Measurements from ENCODE around the gene SNX13.

Gene SNX13

GRCh38 chr7:17940302-17940883 lies at the start of gene SNX13:
Gene SNX13 (minus strand): TSS chr7:17940494. CDS start chr7:17940295, 199 bp downstream.
- Histone ChIP-seq H3K9me3 (ENCODE audit: severe bottlenecking) (no peaks in the 10 kb centered on the region), H3K36me3 (ENCODE audit: low read depth) (0 out of 2 replicates have a peak, but pooled peaks cover 2% of the 10 kb centered on the region), H3K4me3 (ENCODE audit: severe bottlenecking) (peak within 1 kb of the TSS; percentile 77), H3K27me3 (ENCODE audit: insufficient read depth, poor library complexity, severe bottlenecking) (no peaks in the 10 kb centered on the region), H3K27ac (ENCODE audit: poor library complexity, severe bottlenecking) (peak within 1 kb of the TSS; percentile 62), H3K4me1 (ENCODE audit: insufficient read depth, poor library complexity, severe bottlenecking) (peaks cover 20% of the 10 kb centered on the region)
- peak; percentile 38 for TF ChIP-seq CTCF (IDR thresholded peaks at IDR 0.05; ENCODE audit: poor library complexity, severe bottlenecking)
- DNase-seq (ENCODE audit: low spot score) = peak; percentile 91
- peak; percentile 83 for ATAC-seq (ENCODE audit: low read depth)

GRCh38 chr7:17989546-17989945 lies 49.3 kb upstream of the SNX13 start:
- Histone ChIP-seq H3K36me3 (ENCODE audit: low read depth) (no peaks in the 10 kb centered on the region), H3K27ac (ENCODE audit: poor library complexity, severe bottlenecking) (no peak overlapping the region), H3K9me3 (ENCODE audit: severe bottlenecking) (no peaks in the 10 kb centered on the region), H3K27me3 (ENCODE audit: insufficient read depth, poor library complexity, severe bottlenecking) (no peaks in the 10 kb centered on the region), H3K4me3 (ENCODE audit: severe bottlenecking) (no peak overlapping the region), H3K4me1 (ENCODE audit: insufficient read depth, poor library complexity, severe bottlenecking) (no peaks in the 10 kb centered on the region)
- DNase-seq (ENCODE audit: low spot score) (no peak), ATAC-seq (ENCODE audit: low read depth) (no peak)
- TF ChIP-seq CTCF (IDR thresholded peaks at IDR 0.05; ENCODE audit: poor library complexity, severe bottlenecking) = no peak

GRCh38 chr7:17988858-17989257 lies 48.6 kb upstream of the SNX13 start:
- TF ChIP-seq CTCF (IDR thresholded peaks at IDR 0.05; ENCODE audit: poor library complexity, severe bottlenecking) = no peak
- DNase-seq (ENCODE audit: low spot score) = no peak
- no peak overlapping the region for H3K4me3 ChIP-seq (ENCODE audit: severe bottlenecking)
- no peaks in the 10 kb centered on the region for H3K27me3 ChIP-seq (ENCODE audit: insufficient read depth, poor library complexity, severe bottlenecking)
- ATAC-seq (ENCODE audit: low read depth) = no peak
- H3K9me3 ChIP-seq (ENCODE audit: severe bottlenecking) = no peaks in the 10 kb centered on the region
- no peaks in the 10 kb centered on the region for H3K4me1 ChIP-seq (ENCODE audit: insufficient read depth, poor library complexity, severe bottlenecking)
- H3K36me3 ChIP-seq (ENCODE audit: low read depth) = no peaks in the 10 kb centered on the region
- H3K27ac ChIP-seq (ENCODE audit: poor library complexity, severe bottlenecking) = no peak overlapping the region

GRCh38 chr7:17988141-17988540 lies 47.8 kb upstream of the SNX13 start:
- Histone ChIP-seq H3K36me3 (ENCODE audit: low read depth) (no peaks in the 10 kb centered on the region), H3K9me3 (ENCODE audit: severe bottlenecking) (no peaks in the 10 kb centered on the region), H3K4me3 (ENCODE audit: severe bottlenecking) (no peak overlapping the region), H3K27me3 (ENCODE audit: insufficient read depth, poor library complexity, severe bottlenecking) (no peaks in the 10 kb centered on the region), H3K4me1 (ENCODE audit: insufficient read depth, poor library complexity, severe bottlenecking) (no peaks in the 10 kb centered on the region), H3K27ac (ENCODE audit: poor library complexity, severe bottlenecking) (no peak overlapping the region)
- DNase-seq (ENCODE audit: low spot score) (no peak), ATAC-seq (ENCODE audit: low read depth) (no peak)
- no peak for TF ChIP-seq CTCF (IDR thresholded peaks at IDR 0.05; ENCODE audit: poor library complexity, severe bottlenecking)

GRCh38 chr7:17986851-17987250 lies 46.6 kb upstream of the SNX13 start:
- no peak for DNase-seq (ENCODE audit: low spot score)
- Histone ChIP-seq H3K9me3 (ENCODE audit: severe bottlenecking) (no peaks in the 10 kb centered on the region), H3K36me3 (ENCODE audit: low read depth) (no peaks in the 10 kb centered on the region), H3K27me3 (ENCODE audit: insufficient read depth, poor library complexity, severe bottlenecking) (no peaks in the 10 kb centered on the region), H3K4me3 (ENCODE audit: severe bottlenecking) (no peak overlapping the region), H3K4me1 (ENCODE audit: insufficient read depth, poor library complexity, severe bottlenecking) (no peaks in the 10 kb centered on the region), H3K27ac (ENCODE audit: poor library complexity, severe bottlenecking) (no peak overlapping the region)
- no peak for TF ChIP-seq CTCF (IDR thresholded peaks at IDR 0.05; ENCODE audit: poor library complexity, severe bottlenecking)
- peak; percentile 94 for ATAC-seq (ENCODE audit: low read depth)
